22Rv1 (cell line): ENCODE data around the gene F10.
"Not testable (repeated sequence)": the region's sequence is repeated elsewhere in the genome, so short reads cannot be mapped to it uniquely, and the experiment has no call there.

Experiments used
- H3K27ac ChIP-seq: fragments of 450-650 bp; 2 replicates; pipeline ENCODE4 v1.5.1; 2017
- CTCF ChIP-seq: fragments of 450-650 bp; IDR thresholded peaks from 2 replicates; pipeline ENCODE4 v1.5.1; 2017; ENCODE audit warnings: mild to moderate bottlenecking
- ZFX ChIP-seq: fragments of 450-650 bp; IDR thresholded peaks from 2 replicates; pipeline ENCODE4 v1.6.1; 2017; ENCODE audit warnings: antibody characterized with exemption, borderline replicate concordance

F10 gene

DNA sequence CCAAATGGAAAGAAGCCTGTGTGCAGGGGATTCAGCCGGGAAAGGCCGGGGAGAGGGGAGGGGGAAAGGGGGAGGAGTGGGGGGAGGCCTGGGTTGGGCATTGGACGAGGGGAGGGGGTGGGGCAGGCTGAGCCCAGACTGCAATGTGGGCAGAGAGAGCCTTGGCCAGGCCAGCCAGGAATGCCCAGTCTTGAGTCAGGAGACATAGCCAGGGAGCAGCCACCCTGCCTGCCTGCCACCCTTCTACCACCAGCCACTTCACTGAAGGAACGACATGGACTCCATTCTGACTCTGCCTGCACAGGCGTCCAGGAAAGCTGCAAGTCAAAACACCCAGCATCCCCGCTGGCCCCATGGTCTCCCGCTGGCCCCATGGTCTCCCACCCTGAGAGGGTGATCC, 36.3 kb downstream of the F10 start:
- no peak overlapping the region for H3K27ac ChIP-seq
- TF ChIP-seq CTCF, result no peak
- TF ChIP-seq ZFX, result no peak

DNA sequence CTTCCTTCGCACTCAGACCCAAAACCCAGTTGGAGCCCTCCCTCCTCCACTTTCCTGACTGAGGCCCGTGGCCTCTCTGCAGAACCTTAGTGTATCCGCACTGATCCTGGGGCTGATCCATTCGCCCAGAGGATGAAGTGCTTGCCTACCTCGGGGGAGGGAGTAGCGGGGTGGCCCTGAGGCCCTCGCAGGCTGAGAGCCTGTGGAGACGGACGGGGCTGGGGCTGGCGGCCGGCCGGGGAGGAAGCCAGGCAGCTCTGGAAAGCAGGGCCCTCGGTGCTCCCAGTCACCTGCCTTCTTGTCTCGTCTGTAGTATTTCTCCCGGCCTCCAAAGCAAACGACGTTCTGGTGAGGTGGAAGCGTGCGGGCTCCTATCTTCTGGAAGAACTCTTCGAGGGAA, 37.1 kb downstream of the F10 start:
- TF ChIP-seq ZFX (no peak), CTCF (no peak)
- H3K27ac ChIP-seq, result no peak overlapping the region

DNA sequence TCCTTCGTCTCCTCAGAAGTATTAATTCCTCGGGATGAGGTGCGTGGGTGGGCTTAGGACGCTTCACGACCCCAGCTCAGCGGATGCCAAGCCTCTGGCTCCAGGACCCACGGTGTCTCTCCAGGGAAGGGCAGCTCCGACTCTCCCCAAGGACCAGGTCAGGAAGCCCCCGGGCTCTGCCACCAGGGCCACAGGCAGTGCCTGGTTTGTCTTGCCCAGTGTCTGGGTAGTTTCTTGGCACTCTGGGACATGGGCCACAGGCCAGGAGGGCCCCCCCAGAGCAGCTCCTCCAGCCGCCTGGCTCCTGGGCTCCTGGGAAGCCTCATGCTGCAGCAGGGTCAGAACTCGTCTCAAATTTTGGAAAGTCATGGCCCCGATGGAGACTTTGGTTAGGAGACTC, 38.4 kb downstream of the F10 start:
- no peak for TF ChIP-seq CTCF
- no peak for TF ChIP-seq ZFX
- H3K27ac ChIP-seq, result no peak overlapping the region

DNA sequence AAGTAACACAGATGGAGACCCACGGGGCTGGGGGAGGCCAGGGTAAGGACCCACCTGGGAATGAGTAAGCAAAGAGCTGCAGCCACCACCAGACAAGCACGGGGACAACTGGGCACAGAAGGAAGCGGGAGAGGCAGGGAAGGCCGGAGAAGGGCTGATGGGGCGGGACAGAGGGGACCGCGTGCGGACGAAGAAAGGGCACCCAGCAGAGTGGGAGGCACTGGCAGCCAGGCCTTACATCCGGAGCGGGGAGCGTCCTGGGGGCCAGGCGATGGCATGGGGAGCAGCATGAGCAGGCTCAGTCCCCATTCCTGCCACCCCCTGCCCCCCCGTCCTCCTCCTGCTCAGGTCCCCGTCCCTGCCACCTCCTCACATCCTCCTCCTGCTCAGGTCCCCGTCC, 38.8 kb downstream of the F10 start:
- TF ChIP-seq ZFX (no peak), CTCF (no peak)
- H3K27ac ChIP-seq, result no peak overlapping the region

DNA sequence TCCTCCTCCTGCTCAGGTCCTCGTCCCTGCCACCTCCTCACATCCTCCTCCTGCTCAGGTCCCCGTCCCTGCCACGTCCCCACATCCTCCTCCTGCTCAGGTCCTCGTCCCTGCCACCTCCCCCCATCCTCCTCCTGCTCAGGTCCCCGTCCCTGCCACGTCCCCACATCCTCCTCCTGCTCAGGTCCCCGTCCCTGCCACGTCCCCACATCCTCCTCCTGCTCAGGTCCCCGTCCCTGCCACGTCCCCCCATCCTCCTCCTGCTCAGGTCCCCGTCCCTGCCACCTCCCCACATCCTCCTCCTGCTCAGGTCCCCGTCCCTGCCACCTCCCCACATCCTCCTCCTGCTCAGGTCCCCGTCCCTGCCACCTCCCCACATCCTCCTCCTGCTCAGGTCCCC, 39.4 kb downstream of the F10 start:
- H3K27ac ChIP-seq, result not testable (repeated sequence)

DNA sequence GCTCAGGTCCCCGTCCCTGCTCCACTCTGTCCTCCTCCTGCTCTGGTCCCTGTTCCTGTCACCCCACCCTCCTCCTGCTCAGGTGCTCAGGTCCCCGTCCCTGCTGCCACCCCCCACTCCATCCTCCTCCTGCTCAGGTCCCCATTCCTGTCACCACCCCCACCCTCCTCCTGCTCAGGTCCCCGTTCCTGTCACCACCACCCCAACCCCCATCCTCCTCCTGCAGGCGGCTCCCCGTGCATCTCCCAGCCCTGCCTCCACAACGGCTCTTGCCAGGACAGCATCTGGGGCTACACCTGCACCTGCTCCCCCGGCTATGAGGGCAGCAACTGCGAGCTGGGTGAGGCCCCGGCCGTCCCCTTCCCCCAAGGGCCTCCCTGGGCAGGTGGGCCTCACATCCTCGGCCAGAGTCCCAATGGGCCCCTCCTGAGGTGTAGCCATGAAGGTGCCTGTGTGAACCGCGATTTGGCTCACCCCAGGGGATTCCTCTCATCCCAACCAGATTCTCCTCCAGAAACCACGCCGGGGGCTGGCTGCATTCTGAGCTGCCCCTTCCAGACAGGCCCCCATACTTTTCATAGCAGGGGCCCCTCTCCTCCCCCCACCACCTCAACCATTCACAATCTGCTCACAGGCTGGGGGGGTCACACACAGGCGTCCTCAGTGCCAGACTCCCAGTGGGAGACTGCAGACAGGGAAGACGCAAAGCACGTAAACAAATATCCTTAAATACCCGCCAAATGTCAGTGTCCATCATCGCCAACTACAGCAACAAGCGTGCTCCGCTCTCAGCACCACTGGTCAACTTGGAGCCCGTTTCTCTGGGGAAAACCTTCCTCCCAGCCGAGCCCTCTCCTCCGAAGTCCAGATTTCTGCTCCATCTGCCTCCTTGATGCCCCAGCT, 40.4 kb downstream of the F10 start:
- TF ChIP-seq CTCF, result no peak
- no peak for TF ChIP-seq ZFX
- H3K27ac ChIP-seq, result no peak overlapping the region

DNA sequence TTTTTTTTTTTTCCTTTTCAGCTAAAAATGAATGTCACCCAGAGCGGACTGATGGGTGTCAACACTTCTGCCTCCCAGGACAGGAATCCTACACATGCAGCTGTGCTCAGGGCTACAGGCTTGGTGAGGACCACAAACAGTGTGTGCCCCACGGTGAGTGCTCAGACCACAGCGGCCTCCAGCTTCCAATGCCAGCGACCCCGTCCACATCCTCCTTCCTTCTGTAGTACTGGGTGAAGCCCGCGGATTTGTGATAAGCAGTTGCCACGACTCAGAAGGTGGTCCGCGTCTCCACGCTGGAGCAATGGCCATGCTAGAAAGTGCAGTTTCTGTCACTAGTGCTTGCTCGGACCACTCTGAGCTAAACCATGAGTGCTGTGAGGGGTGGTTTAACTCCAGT, 41.9 kb downstream of the F10 start:
- no peak overlapping the region for H3K27ac ChIP-seq
- no peak for TF ChIP-seq CTCF
- no peak for TF ChIP-seq ZFX

DNA sequence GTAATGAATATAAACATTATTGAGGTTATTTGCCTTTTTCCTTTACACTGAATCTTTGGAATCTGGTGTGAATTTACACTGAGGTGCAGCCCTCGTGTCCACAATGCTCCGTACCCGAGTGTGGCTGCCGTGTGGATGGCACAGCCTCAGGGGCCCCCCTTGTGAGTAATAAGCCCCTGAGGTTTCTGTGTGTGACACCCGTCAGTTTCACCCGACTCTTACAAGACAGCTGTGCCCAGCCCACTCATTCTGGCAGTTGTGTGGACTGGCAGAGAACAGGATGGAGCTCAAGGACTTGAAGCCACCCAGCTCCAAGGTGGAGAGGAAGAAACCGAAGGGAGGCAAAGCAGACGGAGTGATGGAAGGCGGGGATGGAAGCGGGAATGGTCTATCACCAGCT, 43.7 kb downstream of the F10 start:
- no peak overlapping the region for H3K27ac ChIP-seq
- TF ChIP-seq CTCF, result no peak
